BLaER1 treated with 17β-estradiol and CSF1 and Interleukin-3, amounts not matched to agents 10 nM and 100 nM (cell line): ENCODE results near the gene ANAPC13.

Source experiments
- H3K27ac ChIP-seq, 11 experiments: shearing (Covaris generic); formaldehyde crosslinking; 2 replicates each; pipeline ENCODE4 v1.8.1; 2022
- H3K27me3 ChIP-seq, 11 experiments: shearing (Covaris generic); formaldehyde crosslinking; 2 replicates each; pipeline ENCODE4 v1.8.1; 2022
- H3K36me3 ChIP-seq, 11 experiments: shearing (Covaris generic); formaldehyde crosslinking; 2 replicates each; pipeline ENCODE4 v1.8.1; 2022
- H3K4me1 ChIP-seq, 10 experiments: shearing (Covaris generic); formaldehyde crosslinking; 2 replicates each; pipeline ENCODE4 v1.8.1; 2022
- H3K4me2 ChIP-seq, 11 experiments: shearing (Covaris generic); formaldehyde crosslinking; 2 replicates each; pipeline ENCODE4 v1.8.1; 2022
- H3K4me3 ChIP-seq, 10 experiments: shearing (Covaris generic); formaldehyde crosslinking; 2 replicates each; pipeline ENCODE4 v1.8.1; 2022
- H3K9ac ChIP-seq, 11 experiments: shearing (Covaris generic); formaldehyde crosslinking; 2 replicates each; pipeline ENCODE4 v1.8.1; 2022
- H3K9me3 ChIP-seq, 11 experiments: shearing (Covaris generic); formaldehyde crosslinking; replicated peaks in 1 of 11; 2 replicates each; pipeline ENCODE4 v1.8.1; 2022
- H4K20me1 ChIP-seq, 11 experiments: shearing (Covaris generic); formaldehyde crosslinking; 2 replicates each; pipeline ENCODE4 v1.8.1; 2022
- Cebpa-rat ChIP-seq, 11 experiments: shearing (Covaris generic); IDR thresholded peaks; 2 replicates each; pipeline ENCODE4 v1.8.1; 2022

The ANAPC13 gene

DNA sequence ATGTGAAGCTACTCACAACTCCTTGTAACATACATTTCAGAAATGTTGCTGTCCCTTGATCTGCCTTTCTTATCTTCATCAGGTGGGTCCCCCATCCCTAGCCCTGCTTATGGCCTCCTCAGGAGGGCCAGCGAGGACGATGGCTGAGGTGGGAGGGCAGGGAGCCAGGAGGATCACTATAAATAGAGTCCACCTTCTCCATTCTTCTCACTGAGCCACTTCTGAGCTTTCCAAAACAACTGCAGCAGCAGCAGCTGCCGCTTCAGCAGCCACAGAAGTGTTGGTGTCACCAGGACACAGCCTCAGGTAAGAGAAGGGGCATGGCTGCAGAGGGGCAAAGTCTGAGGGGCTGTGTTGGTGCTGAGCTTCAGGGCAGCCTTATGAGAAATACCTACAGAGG is 53.5 kb downstream of the ANAPC13 start:
- no peaks in the 10 kb centered on the region for H4K20me1 ChIP-seq
- peaks cover 0 to 4% (median 3%) of the 10 kb centered on the region in 10 experiments; a peak in 16 of 20 replicates for H3K4me1 ChIP-seq
- no peaks in the 10 kb centered on the region for H3K27me3 ChIP-seq
- H3K4me3 ChIP-seq: no peak overlapping the region
- H3K27ac ChIP-seq: no peak overlapping the region
- H3K9me3 ChIP-seq: no peaks in the 10 kb centered on the region
- H3K4me2 ChIP-seq: no peak overlapping the region
- no peak overlapping the region for H3K9ac ChIP-seq
- no peak for TF ChIP-seq Cebpa-rat (IDR thresholded peaks at IDR 0.05)
- H3K36me3 ChIP-seq: no peaks in the 10 kb centered on the region

DNA sequence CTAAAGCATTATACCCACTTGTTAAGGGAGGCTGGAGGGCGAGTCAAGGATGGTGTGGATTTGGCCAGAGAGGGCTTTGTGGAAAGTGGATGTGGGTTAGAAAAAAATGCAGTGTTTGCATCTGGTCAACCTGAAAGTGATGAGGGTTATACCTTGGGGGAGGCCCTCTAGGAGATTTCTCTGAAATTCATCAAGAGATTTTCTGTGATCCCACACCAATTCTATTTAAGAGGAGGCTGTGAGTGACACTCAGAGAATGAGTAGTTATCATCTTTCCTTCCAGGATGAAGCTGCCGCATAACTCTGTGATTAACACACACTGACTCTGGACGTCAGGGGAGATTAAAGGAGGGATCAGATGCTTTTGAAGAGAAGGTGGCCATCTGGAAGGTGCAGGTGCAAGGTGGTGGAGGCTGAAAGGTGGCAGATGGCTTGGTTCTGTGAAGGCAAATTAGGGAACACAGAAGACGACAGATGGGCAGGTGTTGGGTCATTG is 54.8 kb downstream of the ANAPC13 start:
- no peak for TF ChIP-seq Cebpa-rat (IDR thresholded peaks at IDR 0.05)

DNA sequence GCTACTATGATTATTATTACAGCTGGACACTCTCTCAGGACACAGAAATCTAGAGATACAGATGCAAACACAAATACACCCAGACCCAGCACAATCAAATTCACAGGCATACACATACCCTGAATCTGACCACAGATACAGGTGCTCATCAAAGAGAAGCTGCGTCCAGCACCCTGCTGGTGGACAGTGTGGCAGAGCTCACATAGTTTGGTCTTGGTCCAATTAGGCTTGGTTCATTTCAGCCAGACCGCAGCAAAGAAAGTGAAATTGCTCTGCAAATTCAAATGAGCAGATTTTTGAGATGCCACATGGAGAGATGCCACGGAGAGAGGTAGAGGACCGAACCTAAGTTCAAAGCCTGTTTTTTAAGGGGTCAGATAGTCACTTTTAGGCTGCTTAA is 55.6 kb downstream of the ANAPC13 start:
- Histone ChIP-seq H3K4me2 (no peak overlapping the region), H3K4me3 (no peak overlapping the region), H3K27ac (no peak overlapping the region), H4K20me1 (no peaks in the 10 kb centered on the region), H3K27me3 (no peaks in the 10 kb centered on the region), H3K4me1 (peaks cover 0 to 13% (median 12%) of the 10 kb centered on the region in 10 experiments; a peak in 16 of 20 replicates), H3K9me3 (no peaks in the 10 kb centered on the region), H3K9ac (no peak overlapping the region), H3K36me3 (no peaks in the 10 kb centered on the region)
- TF ChIP-seq Cebpa-rat (IDR thresholded peaks at IDR 0.05): no peak

More for the DNA sequence above, 54.8 kb downstream of the ANAPC13 start:
- no peak overlapping the region for H3K4me3 ChIP-seq
- H3K27ac ChIP-seq: no peak overlapping the region
- H3K4me1 ChIP-seq: peaks cover 0 to 13% (median 12%) of the 10 kb centered on the region in 10 experiments; a peak in 16 of 20 replicates
- H3K4me2 ChIP-seq: no peak overlapping the region
- no peaks in the 10 kb centered on the region for H3K27me3 ChIP-seq
- no peaks in the 10 kb centered on the region for H3K9me3 ChIP-seq
- no peaks in the 10 kb centered on the region for H3K36me3 ChIP-seq
- H3K9ac ChIP-seq: no peak overlapping the region
- no peaks in the 10 kb centered on the region for H4K20me1 ChIP-seq

DNA sequence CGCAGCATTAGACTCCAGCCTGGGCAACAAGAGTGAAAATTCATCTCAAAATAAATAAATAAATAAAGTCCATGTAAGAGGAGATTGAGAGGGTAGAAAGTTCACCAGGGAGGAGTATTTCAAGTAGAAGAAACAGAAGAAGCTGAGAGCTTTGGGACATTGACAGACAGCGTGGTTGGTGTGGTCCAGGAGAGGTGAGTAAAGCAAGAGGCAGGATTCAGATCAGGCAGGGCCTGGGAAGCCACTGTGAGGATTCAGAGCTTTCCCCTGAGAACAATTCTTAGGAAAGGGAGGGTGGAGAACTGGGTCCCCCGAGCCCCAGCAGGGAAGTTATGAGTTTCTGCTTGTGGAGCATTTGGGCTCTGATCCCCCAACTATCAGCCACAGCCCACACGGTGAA is 57.4 kb downstream of the ANAPC13 start:
- peaks cover 0 to 17% (median 12%) of the 10 kb centered on the region in 10 experiments; a peak in 16 of 20 replicates for H3K4me1 ChIP-seq
- no peaks in the 10 kb centered on the region for H4K20me1 ChIP-seq
- no peak for TF ChIP-seq Cebpa-rat (IDR thresholded peaks at IDR 0.05)
- H3K4me3 ChIP-seq: no peak overlapping the region
- H3K27me3 ChIP-seq: no peaks in the 10 kb centered on the region
- no peak overlapping the region for H3K27ac ChIP-seq
- H3K9ac ChIP-seq: no peak overlapping the region
- H3K9me3 ChIP-seq: no peaks in the 10 kb centered on the region
- H3K36me3 ChIP-seq: no peaks in the 10 kb centered on the region
- no peak overlapping the region for H3K4me2 ChIP-seq
